GM12878 (cell line): ENCODE data around the gene PPP2R5B.

ENCODE experiments used
- ATF3 ChIP-seq: IDR thresholded peaks from 2 replicates; pipeline ENCODE4 v1.6.1; 2011; ENCODE audit warnings: low read depth, mild to moderate bottlenecking, low read length, moderate library complexity, borderline replicate concordance; ENCODE audit errors: extremely low read depth
- BRCA1 ChIP-seq: IDR thresholded peaks from 2 replicates; pipeline ENCODE4 v1.6.1; 2011; ENCODE audit warnings: low read depth, low read length, improper control_type of control experiment
- CHD2 ChIP-seq: IDR thresholded peaks from 2 replicates; pipeline ENCODE4 v1.6.1; 2011; ENCODE audit warnings: low read depth, low read length, improper control_type of control experiment, borderline replicate concordance
- CTCF ChIP-seq, 3 experiments: IDR thresholded peaks in 2 of 3; conservative IDR thresholded peaks in 1 of 3; 2 replicates each; pipeline ENCODE4 v1.5.1; 2011; ENCODE audit warnings: low read depth in 3 of 3, low read length in 3 of 3, mild to moderate bottlenecking in 3 of 3, control low read depth in 2 of 3, moderate library complexity in 2 of 3, inconsistent platforms in 1 of 3, mixed read lengths in 1 of 3; ENCODE audit not compliant: control insufficient read depth in 2 of 3, insufficient read depth in 1 of 3; ENCODE audit errors: extremely low read depth in 1 of 3
- EP300 ChIP-seq, 2 experiments: fragments of 150-350 bp in 1 of 2; IDR thresholded peaks; 2 replicates each; pipeline ENCODE4 v1.6.1; 2011 to 2012; ENCODE audit warnings: low read depth in 2 of 2, low read length in 2 of 2, borderline replicate concordance in 1 of 2, improper control_type of control experiment in 1 of 2, inconsistent platforms in 1 of 2; ENCODE audit not compliant: control insufficient read depth in 1 of 2
- EZH2 ChIP-seq: IDR thresholded peaks from 2 replicates; pipeline ENCODE4 v1.6.1; 2012; ENCODE audit warnings: low read depth, mild to moderate bottlenecking, control low read depth, inconsistent platforms, low read length, borderline replicate concordance; ENCODE audit not compliant: control insufficient read depth
- NFYB ChIP-seq: IDR thresholded peaks from 2 replicates; pipeline ENCODE4 v1.6.1; 2011; ENCODE audit warnings: low read depth, mild to moderate bottlenecking, low read length, improper control_type of control experiment, moderate library complexity; ENCODE audit not compliant: insufficient read depth
- PBX3 ChIP-seq: IDR thresholded peaks from 2 replicates; pipeline ENCODE4 v1.6.1; 2011; ENCODE audit warnings: mild to moderate bottlenecking, low read depth, low read length, moderate library complexity; ENCODE audit not compliant: insufficient replicate concordance
- POLR2A ChIP-seq: IDR thresholded peaks from 2 replicates; pipeline ENCODE4 v1.6.1; 2011; ENCODE audit warnings: low read depth, mild to moderate bottlenecking, low read length
- SP1 ChIP-seq: IDR thresholded peaks from one replicate; pipeline ENCODE4 v1.6.1; 2011; ENCODE audit warnings: low read depth, low read length
- TAF1 ChIP-seq: IDR thresholded peaks from 2 replicates; pipeline ENCODE4 v1.6.1; 2011; ENCODE audit warnings: mild to moderate bottlenecking, low read depth, low read length, borderline replicate concordance
- ZBTB4 ChIP-seq: fragments of 450-650 bp; formaldehyde crosslinking; IDR thresholded peaks from 2 replicates; pipeline ENCODE4 v1.4.0; 2022; ENCODE audit warnings: mild to moderate bottlenecking, moderate library complexity
- TF ChIP-seq, protein P1 (sequence below): fragments of 450-650 bp; IDR thresholded peaks from 2 replicates; pipeline ENCODE4 v1.6.1; 2017; ENCODE audit warnings: mild to moderate bottlenecking
- TF ChIP-seq, protein P2 (sequence below): IDR thresholded peaks from 2 replicates; pipeline ENCODE4 v1.6.1; 2012; ENCODE audit warnings: mild to moderate bottlenecking, low read depth, low read length

- TF ChIP-seq, protein P1, sequence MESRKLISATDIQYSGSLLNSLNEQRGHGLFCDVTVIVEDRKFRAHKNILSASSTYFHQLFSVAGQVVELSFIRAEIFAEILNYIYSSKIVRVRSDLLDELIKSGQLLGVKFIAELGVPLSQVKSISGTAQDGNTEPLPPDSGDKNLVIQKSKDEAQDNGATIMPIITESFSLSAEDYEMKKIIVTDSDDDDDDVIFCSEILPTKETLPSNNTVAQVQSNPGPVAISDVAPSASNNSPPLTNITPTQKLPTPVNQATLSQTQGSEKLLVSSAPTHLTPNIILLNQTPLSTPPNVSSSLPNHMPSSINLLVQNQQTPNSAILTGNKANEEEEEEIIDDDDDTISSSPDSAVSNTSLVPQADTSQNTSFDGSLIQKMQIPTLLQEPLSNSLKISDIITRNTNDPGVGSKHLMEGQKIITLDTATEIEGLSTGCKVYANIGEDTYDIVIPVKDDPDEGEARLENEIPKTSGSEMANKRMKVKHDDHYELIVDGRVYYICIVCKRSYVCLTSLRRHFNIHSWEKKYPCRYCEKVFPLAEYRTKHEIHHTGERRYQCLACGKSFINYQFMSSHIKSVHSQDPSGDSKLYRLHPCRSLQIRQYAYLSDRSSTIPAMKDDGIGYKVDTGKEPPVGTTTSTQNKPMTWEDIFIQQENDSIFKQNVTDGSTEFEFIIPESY: no peak
- TF ChIP-seq POLR2A: no peak
- no peak for TF ChIP-seq EP300 (IDR thresholded peaks at IDR 0.05; ENCODE audit: borderline replicate concordance in 1 of 2, control insufficient read depth in 1 of 2, low read depth in 2 of 2, low read length in 2 of 2)
- no peak for TF ChIP-seq TAF1
- TF ChIP-seq PBX3: no peak
- TF ChIP-seq ATF3: no peak
- TF ChIP-seq CTCF (IDR thresholded peaks at IDR 0.05 in 2 of 3, conservative IDR thresholded peaks at IDR 0.05 in 1 of 3; ENCODE audit: control insufficient read depth in 2 of 3, extremely low read depth in 1 of 3, insufficient read depth in 1 of 3, low read depth in 3 of 3, low read length in 3 of 3): no peak
- no peak for TF ChIP-seq SP1
- no peak for TF ChIP-seq CHD2
- TF ChIP-seq EZH2: no peak
- TF ChIP-seq ZBTB4 (CRISPR knock-in tag): no peak
- no peak for TF ChIP-seq BRCA1
- TF ChIP-seq, protein P2, sequence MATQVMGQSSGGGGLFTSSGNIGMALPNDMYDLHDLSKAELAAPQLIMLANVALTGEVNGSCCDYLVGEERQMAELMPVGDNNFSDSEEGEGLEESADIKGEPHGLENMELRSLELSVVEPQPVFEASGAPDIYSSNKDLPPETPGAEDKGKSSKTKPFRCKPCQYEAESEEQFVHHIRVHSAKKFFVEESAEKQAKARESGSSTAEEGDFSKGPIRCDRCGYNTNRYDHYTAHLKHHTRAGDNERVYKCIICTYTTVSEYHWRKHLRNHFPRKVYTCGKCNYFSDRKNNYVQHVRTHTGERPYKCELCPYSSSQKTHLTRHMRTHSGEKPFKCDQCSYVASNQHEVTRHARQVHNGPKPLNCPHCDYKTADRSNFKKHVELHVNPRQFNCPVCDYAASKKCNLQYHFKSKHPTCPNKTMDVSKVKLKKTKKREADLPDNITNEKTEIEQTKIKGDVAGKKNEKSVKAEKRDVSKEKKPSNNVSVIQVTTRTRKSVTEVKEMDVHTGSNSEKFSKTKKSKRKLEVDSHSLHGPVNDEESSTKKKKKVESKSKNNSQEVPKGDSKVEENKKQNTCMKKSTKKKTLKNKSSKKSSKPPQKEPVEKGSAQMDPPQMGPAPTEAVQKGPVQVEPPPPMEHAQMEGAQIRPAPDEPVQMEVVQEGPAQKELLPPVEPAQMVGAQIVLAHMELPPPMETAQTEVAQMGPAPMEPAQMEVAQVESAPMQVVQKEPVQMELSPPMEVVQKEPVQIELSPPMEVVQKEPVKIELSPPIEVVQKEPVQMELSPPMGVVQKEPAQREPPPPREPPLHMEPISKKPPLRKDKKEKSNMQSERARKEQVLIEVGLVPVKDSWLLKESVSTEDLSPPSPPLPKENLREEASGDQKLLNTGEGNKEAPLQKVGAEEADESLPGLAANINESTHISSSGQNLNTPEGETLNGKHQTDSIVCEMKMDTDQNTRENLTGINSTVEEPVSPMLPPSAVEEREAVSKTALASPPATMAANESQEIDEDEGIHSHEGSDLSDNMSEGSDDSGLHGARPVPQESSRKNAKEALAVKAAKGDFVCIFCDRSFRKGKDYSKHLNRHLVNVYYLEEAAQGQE: no peak
- TF ChIP-seq NFYB: no peak
These were observed 42.9 kb downstream of the PPP2R5B start for GRCh38 chr11:64967375-64967774.
